ENCODE data around the gene MAP3K19.

DNA sequence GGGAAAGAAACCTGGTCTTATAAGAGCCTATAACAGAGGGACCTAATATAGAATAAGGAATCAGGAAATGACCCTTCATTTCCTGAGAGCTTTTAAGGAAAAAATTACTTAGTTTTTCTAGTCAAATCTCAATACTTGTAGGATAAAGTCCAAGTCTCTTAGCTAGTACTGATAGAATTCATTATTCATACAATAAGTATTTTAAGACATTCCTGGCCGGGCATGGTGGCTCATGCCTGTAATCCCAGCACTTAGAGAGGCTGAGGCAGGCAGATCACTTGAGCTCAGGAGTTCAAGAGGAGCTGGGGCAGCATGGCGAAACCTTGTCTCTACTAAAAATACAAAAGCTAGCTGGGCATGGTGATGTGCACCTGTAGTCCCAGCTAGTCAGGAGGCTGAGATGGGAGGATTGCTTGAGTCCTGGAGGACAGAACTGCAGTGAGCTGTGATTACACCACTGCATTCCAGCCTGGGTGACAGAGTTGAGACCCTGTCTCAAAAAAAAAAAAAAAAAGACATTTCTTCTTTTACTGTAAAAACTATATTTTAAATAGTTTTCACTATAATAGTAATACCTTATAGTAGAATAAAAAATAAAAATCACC lies 8.0 kb upstream of the MAP3K19 start:
- TF ChIP-seq POLR2A (IDR thresholded peaks at IDR 0.05), result no peak
- TF ChIP-seq, protein P1, sequence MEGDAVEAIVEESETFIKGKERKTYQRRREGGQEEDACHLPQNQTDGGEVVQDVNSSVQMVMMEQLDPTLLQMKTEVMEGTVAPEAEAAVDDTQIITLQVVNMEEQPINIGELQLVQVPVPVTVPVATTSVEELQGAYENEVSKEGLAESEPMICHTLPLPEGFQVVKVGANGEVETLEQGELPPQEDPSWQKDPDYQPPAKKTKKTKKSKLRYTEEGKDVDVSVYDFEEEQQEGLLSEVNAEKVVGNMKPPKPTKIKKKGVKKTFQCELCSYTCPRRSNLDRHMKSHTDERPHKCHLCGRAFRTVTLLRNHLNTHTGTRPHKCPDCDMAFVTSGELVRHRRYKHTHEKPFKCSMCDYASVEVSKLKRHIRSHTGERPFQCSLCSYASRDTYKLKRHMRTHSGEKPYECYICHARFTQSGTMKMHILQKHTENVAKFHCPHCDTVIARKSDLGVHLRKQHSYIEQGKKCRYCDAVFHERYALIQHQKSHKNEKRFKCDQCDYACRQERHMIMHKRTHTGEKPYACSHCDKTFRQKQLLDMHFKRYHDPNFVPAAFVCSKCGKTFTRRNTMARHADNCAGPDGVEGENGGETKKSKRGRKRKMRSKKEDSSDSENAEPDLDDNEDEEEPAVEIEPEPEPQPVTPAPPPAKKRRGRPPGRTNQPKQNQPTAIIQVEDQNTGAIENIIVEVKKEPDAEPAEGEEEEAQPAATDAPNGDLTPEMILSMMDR (IDR thresholded peaks at IDR 0.05), result no peak

All from sigmoid colon (tissue), 3 donors.